HepG2 (cell line): Measurements from ENCODE around the gene RTF1. TPM values are rescaled to one million over a fixed set of nuclear protein-coding genes. Genes with fewer than 3 reads are reported as not detected.

Experiments used
- AGO2 ChIP-seq: fragments of 200-400 bp; formaldehyde crosslinking; optimal IDR thresholded peaks from 2 replicates; pipeline ENCODE3; 2017; ENCODE audit warnings: mild to moderate bottlenecking, low read depth, low read length, moderate library complexity
- ARID5B ChIP-seq: IDR thresholded peaks from 2 replicates; pipeline ENCODE4 v1.4.0; 2020; ENCODE audit warnings: mild to moderate bottlenecking, missing genetic modification reagents
- GTF2F1 ChIP-seq: fragments of 150-350 bp; IDR thresholded peaks from 2 replicates; pipeline ENCODE4 v1.6.1; 2014; ENCODE audit warnings: low read length
- MED8 ChIP-seq: sonication (generic); formaldehyde crosslinking; IDR thresholded peaks from 2 replicates; pipeline ENCODE4 v1.8.1; 2023; ENCODE audit warnings: mild to moderate bottlenecking, missing genetic modification reagents; ENCODE audit not compliant: insufficient replicate concordance
- NKX3-1 ChIP-seq: sonication (generic); formaldehyde crosslinking; IDR thresholded peaks from 2 replicates; pipeline ENCODE4 v1.5.0; 2020; ENCODE audit warnings: missing genetic modification reagents
- POLR2A ChIP-seq, 2 experiments: IDR thresholded peaks; 2 replicates each; pipeline ENCODE4 v1.6.1; 2011; ENCODE audit warnings: low read depth in 2 of 2, low read length in 2 of 2, mild to moderate bottlenecking in 1 of 2, moderate library complexity in 1 of 2; ENCODE audit not compliant: insufficient read depth in 1 of 2
- RBM22 ChIP-seq: fragments of 200-400 bp; formaldehyde crosslinking; optimal IDR thresholded peaks from 2 replicates; pipeline ENCODE3; 2017; ENCODE audit warnings: mild to moderate bottlenecking, low read length, moderate library complexity
- RXRA ChIP-seq: sonication (generic); formaldehyde crosslinking; IDR thresholded peaks from 2 replicates; pipeline ENCODE4 v1.5.1; 2020; ENCODE audit warnings: missing genetic modification reagents
- SRSF4 ChIP-seq: fragments of 200-400 bp; formaldehyde crosslinking; IDR thresholded peaks from one replicate; pipeline ENCODE4 v1.6.1; 2018; ENCODE audit warnings: mild to moderate bottlenecking, low read depth, low read length, moderate library complexity; ENCODE audit not compliant: poor library complexity, severe bottlenecking
- TCF7L2 ChIP-seq: IDR thresholded peaks from 2 replicates; pipeline ENCODE4 v1.6.1; 2011; ENCODE audit warnings: mild to moderate bottlenecking, low read depth, low read length, moderate library complexity
- TGIF2 ChIP-seq: IDR thresholded peaks from 2 replicates; pipeline ENCODE4 v1.6.1; 2016; ENCODE audit warnings: control low read depth, missing compliant biosample characterization
- ZNF10 ChIP-seq: sonication (generic); formaldehyde crosslinking; IDR thresholded peaks from 2 replicates; pipeline ENCODE4 v1.4.0; 2020; ENCODE audit warnings: mild to moderate bottlenecking, low read depth, missing genetic modification reagents, borderline replicate concordance
- ZNF17 ChIP-seq: sonication (generic); formaldehyde crosslinking; IDR thresholded peaks from 2 replicates; pipeline ENCODE4 v1.5.0; 2020; ENCODE audit warnings: mild to moderate bottlenecking, missing genetic modification reagents
- ZNF253 ChIP-seq: sonication (generic); formaldehyde crosslinking; IDR thresholded peaks from 2 replicates; pipeline ENCODE4 v1.8.0; 2022; ENCODE audit warnings: mild to moderate bottlenecking, missing genetic modification reagents, borderline replicate concordance
- ZNF343 ChIP-seq: sonication (generic); formaldehyde crosslinking; IDR thresholded peaks from 2 replicates; pipeline ENCODE4 v1.4.0; 2020; ENCODE audit warnings: mild to moderate bottlenecking, missing genetic modification reagents
- ZNF496 ChIP-seq: sonication (generic); formaldehyde crosslinking; IDR thresholded peaks from 2 replicates; pipeline ENCODE4 v1.8.1; 2023; ENCODE audit warnings: mild to moderate bottlenecking, moderate library complexity, missing genetic modification reagents; ENCODE audit not compliant: insufficient replicate concordance
- ZNF552 ChIP-seq: sonication (generic); formaldehyde crosslinking; IDR thresholded peaks from 2 replicates; pipeline ENCODE4 v1.9.0; 2022; ENCODE audit warnings: missing genetic modification reagents, mild to moderate bottlenecking, borderline replicate concordance
- ZNF674 ChIP-seq: sonication (generic); formaldehyde crosslinking; IDR thresholded peaks from 2 replicates; pipeline ENCODE4 v1.5.0; 2020; ENCODE audit warnings: low read depth, mild to moderate bottlenecking, missing genetic modification reagents
- ZNF749 ChIP-seq: sonication (generic); formaldehyde crosslinking; IDR thresholded peaks from 2 replicates; pipeline ENCODE4 v1.8.0; 2022; ENCODE audit warnings: mild to moderate bottlenecking, missing genetic modification reagents, moderate library complexity, borderline replicate concordance
- polyA plus RNA-seq, 8 experiments: library from polyadenylated mRNA; depleted of rRNA in 3 of 8; stranded (reverse) in 7 of 8; unstranded in 1 of 8; fragments of >200 nt; fragmentation: Illumina TruSeq in 4 of 8; extraction: Trizol in 4 of 8; gene quantifications; 2 replicates each; pipeline versions ENCODE4 v1.2.1 to v1.2.3, GENCODE V29; 2011 to 2016; ENCODE audit warnings: low read depth in 4 of 8, missing spikeins in 1 of 8, mixed read lengths in 1 of 8; ENCODE audit not compliant: insufficient read depth in 1 of 8
- total RNA-seq, 5 experiments: library from RNA; depleted of rRNA; stranded (reverse); fragments of >200 nt; fragmentation: Illumina TruSeq; extraction: Trizol; gene quantifications; 2 replicates each; pipeline ENCODE4 v1.2.3, GENCODE V29; 2016; ENCODE audit warnings: low read depth in 1 of 5
- TF ChIP-seq, protein P1 (sequence below): sonication (generic); formaldehyde crosslinking; IDR thresholded peaks from 2 replicates; pipeline ENCODE4 v1.4.0; 2020; ENCODE audit warnings: missing genetic modification reagents
- TF ChIP-seq, protein P2 (sequence below): sonication (generic); formaldehyde crosslinking; IDR thresholded peaks from 2 replicates; pipeline ENCODE4 v1.5.0; 2020; ENCODE audit warnings: mild to moderate bottlenecking, missing genetic modification reagents, moderate library complexity

Gene RTF1
- total and polyA plus RNA-seq, 2 of the 13 experiments (the other 11 are each of a cell fraction or from before 2014, with no cell fraction given), result 13.9 to 17.9 TPM

GRCh38 chr15:41417418-41418195 lies 712 bp downstream of the RTF1 start (continued):
- TF ChIP-seq, protein P1, sequence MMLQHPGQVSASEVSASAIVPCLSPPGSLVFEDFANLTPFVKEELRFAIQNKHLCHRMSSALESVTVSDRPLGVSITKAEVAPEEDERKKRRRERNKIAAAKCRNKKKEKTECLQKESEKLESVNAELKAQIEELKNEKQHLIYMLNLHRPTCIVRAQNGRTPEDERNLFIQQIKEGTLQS (CRISPR knock-in tag), result no peak
- no peak for TF ChIP-seq ZNF496 (CRISPR knock-in tag)
- 0 out of 2 replicates have a peak, but pooled peaks have one; percentile 33 for TF ChIP-seq ZNF552 (CRISPR knock-in tag)
- TF ChIP-seq, protein P2, sequence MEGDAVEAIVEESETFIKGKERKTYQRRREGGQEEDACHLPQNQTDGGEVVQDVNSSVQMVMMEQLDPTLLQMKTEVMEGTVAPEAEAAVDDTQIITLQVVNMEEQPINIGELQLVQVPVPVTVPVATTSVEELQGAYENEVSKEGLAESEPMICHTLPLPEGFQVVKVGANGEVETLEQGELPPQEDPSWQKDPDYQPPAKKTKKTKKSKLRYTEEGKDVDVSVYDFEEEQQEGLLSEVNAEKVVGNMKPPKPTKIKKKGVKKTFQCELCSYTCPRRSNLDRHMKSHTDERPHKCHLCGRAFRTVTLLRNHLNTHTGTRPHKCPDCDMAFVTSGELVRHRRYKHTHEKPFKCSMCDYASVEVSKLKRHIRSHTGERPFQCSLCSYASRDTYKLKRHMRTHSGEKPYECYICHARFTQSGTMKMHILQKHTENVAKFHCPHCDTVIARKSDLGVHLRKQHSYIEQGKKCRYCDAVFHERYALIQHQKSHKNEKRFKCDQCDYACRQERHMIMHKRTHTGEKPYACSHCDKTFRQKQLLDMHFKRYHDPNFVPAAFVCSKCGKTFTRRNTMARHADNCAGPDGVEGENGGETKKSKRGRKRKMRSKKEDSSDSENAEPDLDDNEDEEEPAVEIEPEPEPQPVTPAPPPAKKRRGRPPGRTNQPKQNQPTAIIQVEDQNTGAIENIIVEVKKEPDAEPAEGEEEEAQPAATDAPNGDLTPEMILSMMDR (CRISPR knock-in tag), result no peak
- no peak for TF ChIP-seq MED8 (CRISPR knock-in tag)
- TF ChIP-seq POLR2A (IDR thresholded peaks at IDR 0.05; ENCODE audit: insufficient read depth in 1 of 2, low read depth in 2 of 2, low read length in 2 of 2), result no peak
- no peak for TF ChIP-seq RXRA (CRISPR knock-in tag)
- TF ChIP-seq ZNF343 (CRISPR knock-in tag), result no peak
- no peak; the same call in 1 of the 2 replicates for TF ChIP-seq ZNF253 (CRISPR knock-in tag)
- no peak for TF ChIP-seq ZNF749 (CRISPR knock-in tag)
- peak; percentile 31 for TF ChIP-seq AGO2
- no peak for TF ChIP-seq SRSF4
- TF ChIP-seq GTF2F1, result no peak
- no peak for TF ChIP-seq ZNF17 (CRISPR knock-in tag)
- 0 out of 2 replicates have a peak, but pooled peaks have one; percentile 53 for TF ChIP-seq ZNF674 (CRISPR knock-in tag)
- TF ChIP-seq ARID5B (CRISPR knock-in tag), result peak; percentile 24; the same call in 1 of the 2 replicates
- TF ChIP-seq TCF7L2, result no peak
- 0 out of 2 replicates have a peak, but pooled peaks have one; percentile 38 for TF ChIP-seq TGIF2 (CRISPR knock-in tag)
- TF ChIP-seq RBM22, result no peak
- TF ChIP-seq NKX3-1, result 0 out of 2 replicates have a peak, but pooled peaks have one; percentile 39
- no peak for TF ChIP-seq ZNF10 (CRISPR knock-in tag)
